GM12878 (cell line): ENCODE results near the gene SPC24. TPM values are rescaled to one million over a fixed set of nuclear protein-coding genes. Genes with fewer than 3 reads are reported as not detected.

Experiments used
- BCLAF1 ChIP-seq: fragments of 450-650 bp; IDR thresholded peaks from 2 replicates; pipeline ENCODE4 v1.6.1; 2017; ENCODE audit warnings: antibody characterized with exemption, mild to moderate bottlenecking, moderate library complexity
- CHD4 ChIP-seq: fragments of 200-600 bp; sonication (generic); IDR thresholded peaks from 2 replicates; pipeline ENCODE4 v1.6.1; 2016; ENCODE audit warnings: mild to moderate bottlenecking
- CTCF ChIP-seq, 3 experiments: IDR thresholded peaks in 2 of 3; conservative IDR thresholded peaks in 1 of 3; 2 replicates each; pipeline ENCODE4 v1.5.1; 2011; ENCODE audit warnings: low read depth in 3 of 3, low read length in 3 of 3, mild to moderate bottlenecking in 3 of 3, control low read depth in 2 of 3, moderate library complexity in 2 of 3, inconsistent platforms in 1 of 3, mixed read lengths in 1 of 3; ENCODE audit not compliant: control insufficient read depth in 2 of 3, insufficient read depth in 1 of 3; ENCODE audit errors: extremely low read depth in 1 of 3
- DPF2 ChIP-seq: fragments of 450-650 bp; IDR thresholded peaks from 2 replicates; pipeline ENCODE4 v1.6.1; 2017; ENCODE audit warnings: mild to moderate bottlenecking
- ESRRA ChIP-seq: IDR thresholded peaks from 2 replicates; pipeline ENCODE4 v1.6.1; 2012; ENCODE audit warnings: mild to moderate bottlenecking, low read length, improper control_type of control experiment
- HDGF ChIP-seq: fragments of 450-650 bp; IDR thresholded peaks from 2 replicates; pipeline ENCODE4 v1.6.1; 2016; ENCODE audit warnings: antibody characterized with exemption
- MAX ChIP-seq: IDR thresholded peaks from 2 replicates; pipeline ENCODE4 v1.6.1; 2012; ENCODE audit warnings: low read depth, low read length, improper control_type of control experiment
- MXI1 ChIP-seq: fragments of 150-350 bp; IDR thresholded peaks from 2 replicates; pipeline ENCODE4 v1.6.1; 2011; ENCODE audit warnings: low read depth, mild to moderate bottlenecking, inconsistent platforms, low read length, improper control_type of control experiment
- NKRF ChIP-seq: fragments of 450-650 bp; conservative IDR thresholded peaks from 2 replicates; pipeline ENCODE4 v1.6.1; 2017; ENCODE audit warnings: mild to moderate bottlenecking, moderate library complexity
- NR2C2 ChIP-seq: IDR thresholded peaks from 2 replicates; pipeline ENCODE4 v1.6.1; 2011; ENCODE audit warnings: borderline replicate concordance, low read depth; ENCODE audit not compliant: control insufficient read depth, insufficient read length
- NRF1 ChIP-seq: conservative IDR thresholded peaks from 2 replicates; pipeline ENCODE4 v1.6.1; 2011; ENCODE audit warnings: mild to moderate bottlenecking, low read depth, low read length, improper control_type of control experiment
- PAX8 ChIP-seq: fragments of 450-650 bp; IDR thresholded peaks from 2 replicates; pipeline ENCODE4 v1.6.1; 2017; ENCODE audit warnings: mild to moderate bottlenecking, moderate library complexity
- PBX3 ChIP-seq: IDR thresholded peaks from 2 replicates; pipeline ENCODE4 v1.6.1; 2011; ENCODE audit warnings: mild to moderate bottlenecking, low read depth, low read length, moderate library complexity; ENCODE audit not compliant: insufficient replicate concordance
- POU2F2 ChIP-seq: IDR thresholded peaks from 3 replicates; pipeline ENCODE4 v1.6.1; 2011; ENCODE audit warnings: low read depth, mild to moderate bottlenecking, low read length, borderline replicate concordance
- USF2 ChIP-seq: IDR thresholded peaks from 2 replicates; pipeline ENCODE4 v1.6.1; 2011; ENCODE audit warnings: low read depth, low read length, improper control_type of control experiment, borderline replicate concordance
- ZNF217 ChIP-seq: fragments of 450-650 bp; IDR thresholded peaks from 2 replicates; pipeline ENCODE4 v1.6.1; 2017; ENCODE audit warnings: antibody characterized with exemption, mild to moderate bottlenecking
- ZNF24 ChIP-seq: fragments of 450-650 bp; IDR thresholded peaks from 2 replicates; pipeline ENCODE4 v1.6.1; 2017; ENCODE audit warnings: antibody characterized with exemption, mild to moderate bottlenecking
- ZNF622 ChIP-seq: fragments of 450-650 bp; IDR thresholded peaks from 2 replicates; pipeline ENCODE4 v1.6.1; 2017; ENCODE audit warnings: mild to moderate bottlenecking, inconsistent platforms
- polyA plus RNA-seq, 11 experiments: library from polyadenylated mRNA; depleted of rRNA in 4 of 11; unstranded in 6 of 11; stranded (reverse) in 5 of 11; fragments of >200 nt; fragmentation: Nextera tagmentation in 4 of 11; fragmentation: Illumina TruSeq in 1 of 11; extraction: Ambion mirVana in 4 of 11; extraction: Trizol in 1 of 11; gene quantifications; 1 replicate in 1 of 11; 2 replicates in 10 of 11; pipeline versions ENCODE4 v1.2.1 to v1.2.3, GENCODE V29; 2011 to 2016; ENCODE audit warnings: inconsistent platforms in 2 of 11, missing spikeins in 2 of 11, low read depth in 1 of 11
- total RNA-seq, 4 experiments: library from RNA; depleted of rRNA in 3 of 4; stranded (reverse); fragments of >200 nt in 3 of 4; fragmentation: Illumina TruSeq in 1 of 4; extraction: Trizol in 1 of 4; gene quantifications; 2 replicates each; pipeline versions ENCODE4 v1.2.1 to v1.2.3, GENCODE V29; 2013 to 2021

Gene SPC24
- total and polyA plus RNA-seq, 10 of the 15 experiments (the other 5 are each of a cell fraction or from before 2014, with no cell fraction given): 9.4 to 72.6 (median 40.7) TPM

GRCh38 chr19:11155373-11156120, at the start of gene SPC24 (continued):
- TF ChIP-seq ZNF217 (no peak), USF2 (no peak), ZNF24 (no peak), NKRF (peak; percentile 99), HDGF (no peak), DPF2 (peak; percentile 99), CTCF (IDR thresholded peaks at IDR 0.05 in 2 of 3, conservative IDR thresholded peaks at IDR 0.05 in 1 of 3; ENCODE audit: control insufficient read depth in 2 of 3, extremely low read depth in 1 of 3, insufficient read depth in 1 of 3, low read depth in 3 of 3, low read length in 3 of 3) (0 out of 6 replicates have a peak, but pooled peaks of 1 of the 3 experiments have one; percentile 3), PAX8 (no peak), ZNF622 (no peak), ESRRA (no peak), CHD4 (no peak), MAX (peak; percentile 54; the same call in 1 of the 2 replicates), BCLAF1 (no peak), MXI1 (peak; percentile 96), NR2C2 (no peak), PBX3 (peak; percentile 98), POU2F2 (peak; percentile 60; the same call in 2 of the 3 replicates), NRF1 (peak; percentile 97)
